Adrenal gland (tissue), 5 donors: Measurements from ENCODE around the gene TXLNA.

Experiments
- CTCF ChIP-seq, 6 experiments: fragments of 450-650 bp in 4 of 6; fragments of 200-600 bp in 2 of 6; sonication (generic) in 1 of 6; IDR thresholded peaks; 1 replicate in 5 of 6; 2 replicates in 1 of 6; pipeline versions ENCODE4 v1.5.1 to v1.8.0; 2016 to 2021; ENCODE audit warnings: antibody characterized with exemption in 6 of 6, mild to moderate bottlenecking in 2 of 6, moderate library complexity in 1 of 6
- POLR2A ChIP-seq, 2 donors: fragments of 450-650 bp; IDR thresholded peaks; one replicate each; pipeline ENCODE4 v1.6.1; 2017; ENCODE audit warnings: antibody characterized with exemption in 2 of 2, mild to moderate bottlenecking in 2 of 2, moderate library complexity in 1 of 2
- donor health status: DM: no; HTN: no; CAD: no.

- no peak for TF ChIP-seq CTCF (IDR thresholded peaks at IDR 0.05)
- no peak for TF ChIP-seq POLR2A (IDR thresholded peaks at IDR 0.05)
Observed at GRCh38 chr1:32172621-32173245, 6.7 kb upstream of the TXLNA start.
